B cell (primary cell): ENCODE results near the gene USP48. TPM values are rescaled to one million over a fixed set of nuclear protein-coding genes. Genes with fewer than 3 reads are reported as not detected.
A peak's percentile ranks its signal among the peaks of the same experiment; 100 is the strongest.

ENCODE experiments used
- ATAC-seq: fragments of 200-7000 bp; cut with Tn5 transposase; one replicate; pipeline ENCODE4 v1.10.0; 2021; ENCODE audit warnings: low read depth, mild to moderate bottlenecking, moderate number of reproducible peaks, moderate library complexity
- CTCF ChIA-PET: fragments of 350-600 bp; sonication (Branson Sonifier 250); formaldehyde crosslinking; loops from one replicate; lab custom pipeline; 2021; ENCODE audit warnings: antibody characterized with exemption, inconsistent platforms; lab: Charles Lee
- POLR2A ChIA-PET: fragments of 350-600 bp; sonication (Branson Sonifier 250); formaldehyde crosslinking; loops from one replicate; lab custom pipeline; 2021; ENCODE audit warnings: antibody characterized with exemption; lab: Charles Lee
- DNase-seq: peaks from one replicate; pipeline ENCODE4 v3.0.0; 2013
- H2AFZ ChIP-seq: 2 replicates; pipeline ENCODE4 v1.6.1; 2012; ENCODE audit warnings: mild to moderate bottlenecking, low read depth, low read length; ENCODE audit not compliant: insufficient read depth, poor library complexity, severe bottlenecking
- H3K27ac ChIP-seq, 2 donors: 1 replicate in 1 of 2; 2 replicates in 1 of 2; pipeline ENCODE4 v1.5.1; 2012 to 2013; ENCODE audit warnings: low read length in 2 of 2, mild to moderate bottlenecking in 2 of 2, moderate library complexity in 1 of 2
- H3K27me3 ChIP-seq, 4 experiments: fragments of 200-600 bp in 1 of 4; sonication (generic) in 1 of 4; replicated peaks in 1 of 4; 1 replicate in 2 of 4; 2 replicates in 2 of 4; pipeline versions ENCODE4 v1.6.1 to v1.7.0; 2013 to 2016; ENCODE audit warnings: low read length in 3 of 4, mild to moderate bottlenecking in 2 of 4, mixed read lengths in 1 of 4, moderate library complexity in 1 of 4; ENCODE audit not compliant: insufficient read depth in 4 of 4, control insufficient read depth in 3 of 4; ENCODE audit errors: control extremely low read depth in 1 of 4
- H3K36me3 ChIP-seq, 2 experiments: replicated peaks in 1 of 2; 1 replicate in 1 of 2; 2 replicates in 1 of 2; pipeline versions ENCODE4 v1.6.1 to v1.7.1; 2013; ENCODE audit warnings: low read length in 1 of 2; ENCODE audit not compliant: insufficient read depth in 2 of 2, control insufficient read depth in 1 of 2; ENCODE audit errors: control extremely low read depth in 1 of 2, extremely low read depth in 1 of 2
- H3K4me1 ChIP-seq, 2 donors: fragments of 200-600 bp in 1 of 2; sonication (generic) in 1 of 2; 1 replicate in 1 of 2; 2 replicates in 1 of 2; pipeline versions ENCODE4 v1.5.1 to v1.6.1; 2013 to 2017; ENCODE audit warnings: low read length in 2 of 2; ENCODE audit not compliant: control insufficient read depth in 2 of 2, insufficient read depth in 2 of 2
- H3K4me2 ChIP-seq: replicated peaks from 2 replicates; pipeline ENCODE3; 2012; ENCODE audit warnings: mild to moderate bottlenecking, low read depth, low read length; ENCODE audit not compliant: poor library complexity, severe bottlenecking
- H3K4me3 ChIP-seq, 5 experiments: fragments of 200-600 bp in 1 of 5; sonication (generic) in 1 of 5; 1 replicate in 3 of 5; 2 replicates in 2 of 5; pipeline versions ENCODE4 v1.5.1 to v1.7.0; 2011 to 2016; ENCODE audit warnings: low read length in 4 of 5, mild to moderate bottlenecking in 4 of 5, low read depth in 2 of 5, control low read depth in 1 of 5, moderate library complexity in 1 of 5; ENCODE audit not compliant: insufficient read depth in 1 of 5; ENCODE audit errors: control extremely low read depth in 1 of 5, extremely low read depth in 1 of 5
- H3K79me2 ChIP-seq: fragments of 200-600 bp; sonication (generic); one replicate; pipeline ENCODE4 v1.6.0; 2016; ENCODE audit warnings: low read length; ENCODE audit not compliant: control insufficient read depth, insufficient read depth
- H3K9ac ChIP-seq: fragments of 200-600 bp; sonication (generic); 2 replicates; pipeline ENCODE4 v1.6.1; 2017; ENCODE audit warnings: mild to moderate bottlenecking, low read length, moderate library complexity
- H3K9me3 ChIP-seq, 3 donors: one replicate each; pipeline versions ENCODE4 v1.6.1 to v1.7.1; 2013; ENCODE audit warnings: low read length in 2 of 3; ENCODE audit not compliant: control insufficient read depth in 2 of 3, insufficient read depth in 1 of 3; ENCODE audit errors: control extremely low read depth in 1 of 3
- H4K20me1 ChIP-seq: 2 replicates; pipeline ENCODE4 v1.6.0; 2012; ENCODE audit warnings: mild to moderate bottlenecking, low read length; ENCODE audit not compliant: insufficient read depth, control insufficient read depth, poor library complexity, severe bottlenecking
- H3K27ac Mint-ChIP-seq: one replicate; pipeline ENCODE4 v1.8.0; 2021; ENCODE audit warnings: mixed read lengths
- H3K27me3 Mint-ChIP-seq: one replicate; pipeline ENCODE4 v1.8.0; 2021; ENCODE audit warnings: mixed read lengths
- H3K4me1 Mint-ChIP-seq: one replicate; pipeline ENCODE4 v1.8.0; 2021; ENCODE audit warnings: mixed read lengths
- H3K4me3 Mint-ChIP-seq: one replicate; pipeline ENCODE4 v1.8.0; 2021; ENCODE audit warnings: mixed read lengths
- H3K9me3 Mint-ChIP-seq: one replicate; pipeline ENCODE4 v1.8.0; 2022; ENCODE audit warnings: mixed read lengths; ENCODE audit not compliant: insufficient read depth
- CTCF ChIP-seq: fragments of 200-600 bp; IDR thresholded peaks from one replicate; pipeline ENCODE4 v1.8.0; 2022; ENCODE audit warnings: antibody characterized with exemption, mild to moderate bottlenecking
- EZH2 ChIP-seq: IDR thresholded peaks from 2 replicates; pipeline ENCODE4 v1.6.1; 2012; ENCODE audit warnings: borderline replicate concordance, low read depth, mild to moderate bottlenecking, moderate library complexity, low read length; ENCODE audit not compliant: insufficient read depth, poor library complexity, severe bottlenecking
- WGBS: methylation state at CpG from one replicate; pipeline ENCODE4 v1.1.5; 2013; ENCODE audit warnings: missing lambda C conversion rate; ENCODE audit not compliant: insufficient coverage; 5-methylcytosine and 5-hydroxymethylcytosine counted together
- intact Hi-C: fragments of 100-400 bp; cut with micrococcal nuclease; formaldehyde crosslinking; loops from one replicate; pipeline ENCODE4 v1.10.0; 2022
- polyA plus RNA-seq: library from polyadenylated mRNA; depleted of rRNA; stranded (reverse); fragments of >200 nt; gene quantifications from 2 replicates; pipeline ENCODE4 v1.2.3, GENCODE V29; 2012
- total RNA-seq, 2 donors: library from RNA; stranded (reverse); fragments of 120-200 nt in 1 of 2; gene quantifications; 1 replicate in 1 of 2; 2 replicates in 1 of 2; pipeline versions ENCODE4 v1.2.3 to v1.2.4, GENCODE V29; 2013 to 2022

USP48 gene
- total and polyA plus RNA-seq, 2 donors (not counting 1 experiment from before 2014, with no cell fraction given) = 21.2 to 135 TPM

- Histone ChIP-seq H3K4me1 (peaks cover 0 to 4% of the 10 kb centered on the region in 2 donors), H3K79me2 (no peaks in the 10 kb centered on the region), H2AFZ (no peak overlapping the region), H3K36me3 (peaks cover 10 to 59% of the 10 kb centered on the region in 2 experiments), H3K27ac (no peak overlapping the region), H3K4me3 (no peak overlapping the region), H3K9ac (no peak overlapping the region), H3K9me3 (no peaks in the 10 kb centered on the region), H3K27me3 (no peaks in the 10 kb centered on the region), H3K4me2 (no peak overlapping the region), H4K20me1 (no peaks in the 10 kb centered on the region)
- DNase-seq (no peak), ATAC-seq (no peak)
- intact Hi-C loops = loop anchor here (2.0 kb wide), 1 partner anchor 76 kb away; the partner anchor contains the start of gene USP48
- H3K4me3 Mint-ChIP-seq = no peak overlapping the region
- peak overlapping the region; percentile 26 for H3K27ac Mint-ChIP-seq
- H3K4me1 Mint-ChIP-seq = peaks cover 11% of the 10 kb centered on the region
- no peaks in the 10 kb centered on the region for H3K9me3 Mint-ChIP-seq
- no peaks in the 10 kb centered on the region for H3K27me3 Mint-ChIP-seq
- TF ChIP-seq CTCF (no peak), EZH2 (no peak)
- 73% methylated on average over 3 of the region's 5 CpGs for WGBS
- POLR2A ChIA-PET = no interaction called here
- CTCF ChIA-PET = interaction anchor here (1.6 kb wide), 1 partner anchor 75 kb away, joined by 5 read pairs; the partner anchor contains the start of gene USP48
Measured at GRCh38 chr1:21707086-21707840, 75.7 kb downstream of the USP48 start.
